ENCODE data around the gene SECISBP2L. TPM values are rescaled to one million over a fixed set of nuclear protein-coding genes. Genes with fewer than 3 reads are reported as not detected.

The SECISBP2L gene
- polyA plus RNA-seq, 1 donor (not counting 4 experiments of a cell fraction or from before 2014, with no cell fraction given): 15.4 TPM

DNA sequence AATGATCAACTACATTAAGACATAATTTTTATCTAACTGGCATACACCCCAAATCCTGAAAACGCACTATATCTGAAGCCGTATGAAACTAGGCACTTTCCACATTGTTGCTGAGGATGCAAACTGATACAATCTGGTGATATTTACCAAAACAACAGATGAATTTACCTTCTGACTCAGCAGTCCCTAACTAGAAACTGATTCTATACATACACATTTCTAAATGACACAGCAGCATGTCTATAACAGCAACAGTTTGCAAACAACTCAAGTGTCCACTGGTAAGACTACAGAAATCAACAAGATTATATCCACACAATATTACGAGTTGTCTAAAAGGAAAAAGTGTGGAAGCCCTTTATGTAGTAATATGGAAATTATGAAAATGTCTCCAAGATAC lies 22.9 kb downstream of the SECISBP2L start:
- H3K27ac ChIP-seq (ENCODE audit: control insufficient read depth, insufficient read depth, low read length): no peak overlapping the region
- dilution Hi-C loops (cut with MboI; ENCODE audit: extremely low pct_ligation_motif_present, low sequenced_read_pairs): no loop called here
- H3K4me1 ChIP-seq (ENCODE audit: control insufficient read depth, extremely low read depth, insufficient read depth, low read length): no peaks in the 10 kb centered on the region
- no peak for DNase-seq (ENCODE audit: low read depth, low spot score)
- H3K4me2 ChIP-seq (ENCODE audit: control insufficient read depth, extremely low read depth, insufficient read depth, low read depth, low read length): no peak overlapping the region
- H3K9ac ChIP-seq (ENCODE audit: control insufficient read depth, extremely low read depth, insufficient read depth, low read length): no peak overlapping the region
- H2AFZ ChIP-seq (ENCODE audit: control insufficient read depth, low read length): no peak overlapping the region
- no peak for FAIRE-seq
- TF ChIP-seq, protein P1, sequence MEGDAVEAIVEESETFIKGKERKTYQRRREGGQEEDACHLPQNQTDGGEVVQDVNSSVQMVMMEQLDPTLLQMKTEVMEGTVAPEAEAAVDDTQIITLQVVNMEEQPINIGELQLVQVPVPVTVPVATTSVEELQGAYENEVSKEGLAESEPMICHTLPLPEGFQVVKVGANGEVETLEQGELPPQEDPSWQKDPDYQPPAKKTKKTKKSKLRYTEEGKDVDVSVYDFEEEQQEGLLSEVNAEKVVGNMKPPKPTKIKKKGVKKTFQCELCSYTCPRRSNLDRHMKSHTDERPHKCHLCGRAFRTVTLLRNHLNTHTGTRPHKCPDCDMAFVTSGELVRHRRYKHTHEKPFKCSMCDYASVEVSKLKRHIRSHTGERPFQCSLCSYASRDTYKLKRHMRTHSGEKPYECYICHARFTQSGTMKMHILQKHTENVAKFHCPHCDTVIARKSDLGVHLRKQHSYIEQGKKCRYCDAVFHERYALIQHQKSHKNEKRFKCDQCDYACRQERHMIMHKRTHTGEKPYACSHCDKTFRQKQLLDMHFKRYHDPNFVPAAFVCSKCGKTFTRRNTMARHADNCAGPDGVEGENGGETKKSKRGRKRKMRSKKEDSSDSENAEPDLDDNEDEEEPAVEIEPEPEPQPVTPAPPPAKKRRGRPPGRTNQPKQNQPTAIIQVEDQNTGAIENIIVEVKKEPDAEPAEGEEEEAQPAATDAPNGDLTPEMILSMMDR (optimal IDR thresholded peaks at IDR 0.05 in 1 of 3, IDR thresholded peaks at IDR 0.05 in 1 of 3, conservative IDR thresholded peaks at IDR 0.05 in 1 of 3; ENCODE audit: extremely low read depth in 1 of 3, insufficient read depth in 2 of 3, low read length in 3 of 3): no peak
- TF ChIP-seq EZH2 (IDR thresholded peaks at IDR 0.05; ENCODE audit: low read length): no peak
- no peaks in the 10 kb centered on the region for H3K79me2 ChIP-seq (ENCODE audit: control insufficient read depth, insufficient read depth, low read length)
- H3K9me1 ChIP-seq (ENCODE audit: control insufficient read depth, extremely low read depth, insufficient read depth, low read length): peaks cover 5% of the 10 kb centered on the region
- H3K9me3 ChIP-seq (ENCODE audit: control insufficient read depth, low read depth, low read length): no peaks in the 10 kb centered on the region
- peaks cover 0 to 7% of the 10 kb centered on the region in 2 experiments for H3K36me3 ChIP-seq (ENCODE audit: control insufficient read depth in 2 of 2, extremely low read depth in 1 of 2, insufficient read depth in 2 of 2, low read length in 2 of 2)
- no peak overlapping the region for H3K4me3 ChIP-seq (ENCODE audit: control insufficient read depth in 2 of 3, extremely low read depth in 1 of 3, insufficient read depth in 2 of 3, low read depth in 1 of 3, low read length in 3 of 3)
- H4K20me1 ChIP-seq (ENCODE audit: control insufficient read depth, extremely low read depth, insufficient read depth, low read length): no peaks in the 10 kb centered on the region
- H3K27me3 ChIP-seq (ENCODE audit: control insufficient read depth, extremely low read depth, insufficient read depth, low read length): no peaks in the 10 kb centered on the region

DNA sequence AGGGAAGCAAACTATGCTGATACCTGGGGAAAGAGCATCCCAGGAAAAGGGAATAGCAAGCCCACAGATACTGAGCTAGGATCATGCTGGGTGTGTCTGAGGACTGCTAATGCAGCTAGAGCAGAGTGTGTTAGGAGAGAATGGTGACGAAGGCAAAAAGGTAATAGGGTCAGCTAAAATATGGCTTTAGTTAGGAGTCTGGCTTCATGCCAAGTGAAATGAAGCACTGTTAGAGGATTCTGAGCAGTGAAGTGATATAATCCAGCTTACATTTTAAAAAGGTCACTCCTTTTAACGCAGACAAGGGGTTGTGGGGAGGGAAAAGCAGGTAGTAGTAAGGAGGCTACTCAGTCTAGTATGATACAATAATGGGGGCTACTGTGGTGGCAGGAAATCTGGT lies 30.4 kb downstream of the SECISBP2L start:
- Histone ChIP-seq H3K4me3 (ENCODE audit: control insufficient read depth in 2 of 3, extremely low read depth in 1 of 3, insufficient read depth in 2 of 3, low read depth in 1 of 3, low read length in 3 of 3) (no peak overlapping the region), H3K9me3 (ENCODE audit: control insufficient read depth, low read depth, low read length) (no peaks in the 10 kb centered on the region), H3K9ac (ENCODE audit: control insufficient read depth, extremely low read depth, insufficient read depth, low read length) (no peak overlapping the region), H4K20me1 (ENCODE audit: control insufficient read depth, extremely low read depth, insufficient read depth, low read length) (no peaks in the 10 kb centered on the region), H3K36me3 (ENCODE audit: control insufficient read depth in 2 of 2, extremely low read depth in 1 of 2, insufficient read depth in 2 of 2, low read length in 2 of 2) (peaks cover 0 to 11% of the 10 kb centered on the region in 2 experiments), H3K27ac (ENCODE audit: control insufficient read depth, insufficient read depth, low read length) (no peak overlapping the region), H3K4me1 (ENCODE audit: control insufficient read depth, extremely low read depth, insufficient read depth, low read length) (no peaks in the 10 kb centered on the region), H2AFZ (ENCODE audit: control insufficient read depth, low read length) (no peak overlapping the region), H3K27me3 (ENCODE audit: control insufficient read depth, extremely low read depth, insufficient read depth, low read length) (no peaks in the 10 kb centered on the region), H3K9me1 (ENCODE audit: control insufficient read depth, extremely low read depth, insufficient read depth, low read length) (peaks cover 3% of the 10 kb centered on the region), H3K4me2 (ENCODE audit: control insufficient read depth, extremely low read depth, insufficient read depth, low read depth, low read length) (no peak overlapping the region), H3K79me2 (ENCODE audit: control insufficient read depth, insufficient read depth, low read length) (no peaks in the 10 kb centered on the region)
- no peak for TF ChIP-seq EZH2 (IDR thresholded peaks at IDR 0.05; ENCODE audit: low read length)
- TF ChIP-seq, protein P1 (optimal IDR thresholded peaks at IDR 0.05 in 1 of 3, IDR thresholded peaks at IDR 0.05 in 1 of 3, conservative IDR thresholded peaks at IDR 0.05 in 1 of 3; ENCODE audit: extremely low read depth in 1 of 3, insufficient read depth in 2 of 3, low read length in 3 of 3): no peak
- no peak for FAIRE-seq
- dilution Hi-C loops (cut with MboI; ENCODE audit: extremely low pct_ligation_motif_present, low sequenced_read_pairs): no loop called here
- DNase-seq (ENCODE audit: low read depth, low spot score): no peak

All from keratinocyte (primary cell).